Glutamatergic neuron (in vitro differentiated cells): ENCODE results near the gene IRF2. TPM values are rescaled to one million over a fixed set of nuclear protein-coding genes. Genes with fewer than 3 reads are reported as not detected.

ENCODE experiments used
- DNase-seq: peaks from one replicate; pipeline ENCODE4 v3.0.0; 2022
- H3K27ac Mint-ChIP-seq: one replicate; pipeline ENCODE4 v1.8.0; 2020; ENCODE audit warnings: mild to moderate bottlenecking, mixed read lengths, inconsistent platforms; ENCODE audit not compliant: unreplicated experiment
- H3K27me3 Mint-ChIP-seq: one replicate; pipeline ENCODE4 v1.8.0; 2020; ENCODE audit warnings: mild to moderate bottlenecking, moderate library complexity, mixed read lengths, inconsistent platforms; ENCODE audit not compliant: unreplicated experiment
- H3K36me3 Mint-ChIP-seq: one replicate; pipeline ENCODE4 v1.8.0; 2020; ENCODE audit warnings: mild to moderate bottlenecking, mixed read lengths, inconsistent platforms; ENCODE audit not compliant: unreplicated experiment
- H3K4me1 Mint-ChIP-seq: one replicate; pipeline ENCODE4 v1.8.0; 2020; ENCODE audit warnings: mild to moderate bottlenecking, low read depth, mixed read lengths, inconsistent platforms; ENCODE audit not compliant: unreplicated experiment
- H3K4me3 Mint-ChIP-seq: one replicate; pipeline ENCODE4 v1.8.0; 2020; ENCODE audit warnings: mild to moderate bottlenecking, mixed read lengths, inconsistent platforms; ENCODE audit not compliant: unreplicated experiment
- H3K9me3 Mint-ChIP-seq: one replicate; pipeline ENCODE4 v1.8.0; 2020; ENCODE audit warnings: mild to moderate bottlenecking, moderate library complexity, mixed read lengths, inconsistent platforms; ENCODE audit not compliant: unreplicated experiment
- total RNA-seq: library from RNA; stranded (reverse); fragmentation: NEBNext Ultra II Directional; extraction: Animal tissue kit (Norgen Biotek cat#: 25700); gene quantifications from one replicate; pipeline ENCODE4 v1.2.1, GENCODE V29; 2021; ENCODE audit not compliant: unreplicated experiment
- TF ChIP-seq, protein P1 (sequence below): fragments of 200-600 bp; sonication (generic); IDR thresholded peaks from one replicate; pipeline ENCODE4 v1.5.0; 2021; ENCODE audit not compliant: partially characterized antibody, unreplicated experiment

The IRF2 gene
- total RNA-seq, 1 donor from 2014 or later, result 7.4 TPM

DNA sequence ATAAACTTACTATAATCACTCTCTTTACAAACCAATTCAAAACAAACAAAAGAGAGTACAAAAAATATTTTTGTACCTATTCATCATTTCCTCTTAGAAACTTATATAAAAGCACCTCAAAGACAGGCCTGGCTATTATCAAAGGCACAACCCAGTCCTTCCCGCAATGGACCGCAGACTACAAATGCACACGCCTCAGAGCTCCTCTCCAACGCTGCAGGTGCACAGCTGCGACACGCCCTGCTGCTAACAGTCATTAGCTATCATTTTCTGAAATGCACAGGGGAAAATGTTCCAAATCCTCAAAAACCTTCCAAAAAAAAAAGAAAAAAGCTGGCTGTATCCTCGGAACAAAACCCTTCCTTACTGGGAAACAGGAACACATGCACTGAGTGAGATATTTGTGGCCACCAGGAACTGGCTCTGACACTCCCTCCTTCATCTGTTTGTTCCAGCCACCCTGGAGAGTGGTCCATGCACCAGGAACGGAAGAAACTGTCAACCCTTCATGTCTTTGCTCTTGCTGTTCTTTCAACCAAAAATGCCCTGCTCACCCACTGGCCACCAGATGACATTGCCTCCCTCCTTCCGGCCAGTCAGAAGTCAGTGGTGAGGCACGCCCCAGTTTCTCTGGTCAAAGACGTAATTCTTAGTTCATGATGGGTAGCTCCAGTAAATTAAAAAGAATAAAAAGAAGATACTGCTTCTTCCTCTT is 16.7 kb downstream of the IRF2 start:
- Mint-ChIP-seq H3K27me3 (no peaks in the 10 kb centered on the region), H3K36me3 (peaks cover 3% of the 10 kb centered on the region), H3K4me3 (no peak overlapping the region), H3K4me1 (peaks cover 5% of the 10 kb centered on the region), H3K27ac (no peak overlapping the region), H3K9me3 (peaks cover 3% of the 10 kb centered on the region)
- DNase-seq, result no peak
- TF ChIP-seq, protein P1, sequence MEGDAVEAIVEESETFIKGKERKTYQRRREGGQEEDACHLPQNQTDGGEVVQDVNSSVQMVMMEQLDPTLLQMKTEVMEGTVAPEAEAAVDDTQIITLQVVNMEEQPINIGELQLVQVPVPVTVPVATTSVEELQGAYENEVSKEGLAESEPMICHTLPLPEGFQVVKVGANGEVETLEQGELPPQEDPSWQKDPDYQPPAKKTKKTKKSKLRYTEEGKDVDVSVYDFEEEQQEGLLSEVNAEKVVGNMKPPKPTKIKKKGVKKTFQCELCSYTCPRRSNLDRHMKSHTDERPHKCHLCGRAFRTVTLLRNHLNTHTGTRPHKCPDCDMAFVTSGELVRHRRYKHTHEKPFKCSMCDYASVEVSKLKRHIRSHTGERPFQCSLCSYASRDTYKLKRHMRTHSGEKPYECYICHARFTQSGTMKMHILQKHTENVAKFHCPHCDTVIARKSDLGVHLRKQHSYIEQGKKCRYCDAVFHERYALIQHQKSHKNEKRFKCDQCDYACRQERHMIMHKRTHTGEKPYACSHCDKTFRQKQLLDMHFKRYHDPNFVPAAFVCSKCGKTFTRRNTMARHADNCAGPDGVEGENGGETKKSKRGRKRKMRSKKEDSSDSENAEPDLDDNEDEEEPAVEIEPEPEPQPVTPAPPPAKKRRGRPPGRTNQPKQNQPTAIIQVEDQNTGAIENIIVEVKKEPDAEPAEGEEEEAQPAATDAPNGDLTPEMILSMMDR, result no peak

DNA sequence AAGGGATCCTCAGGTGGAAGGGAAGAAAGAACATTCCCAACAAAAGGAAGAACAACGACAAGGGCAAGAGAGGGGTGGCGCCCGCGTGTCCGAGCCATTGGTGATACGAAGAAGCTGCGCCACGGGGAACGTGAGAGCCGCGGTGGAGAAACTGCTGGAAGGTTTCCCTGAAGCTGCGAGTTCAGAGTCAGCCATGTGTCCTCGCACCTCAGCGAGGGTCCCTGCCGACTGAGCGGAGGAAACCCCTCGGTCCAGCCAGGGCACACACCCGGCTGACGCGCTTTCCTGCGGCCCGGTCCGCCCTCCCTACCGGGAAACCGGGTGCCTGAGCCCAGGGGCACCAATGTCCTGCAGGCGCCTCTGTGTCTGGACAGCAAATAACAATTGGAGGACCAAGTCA is 18.0 kb downstream of the IRF2 start:
- Mint-ChIP-seq H3K27me3 (no peaks in the 10 kb centered on the region), H3K27ac (no peak overlapping the region), H3K4me1 (peaks cover 11% of the 10 kb centered on the region), H3K36me3 (peaks cover 3% of the 10 kb centered on the region), H3K4me3 (no peak overlapping the region), H3K9me3 (peaks cover 3% of the 10 kb centered on the region)
- DNase-seq, result no peak
- TF ChIP-seq, protein P1, result no peak

DNA sequence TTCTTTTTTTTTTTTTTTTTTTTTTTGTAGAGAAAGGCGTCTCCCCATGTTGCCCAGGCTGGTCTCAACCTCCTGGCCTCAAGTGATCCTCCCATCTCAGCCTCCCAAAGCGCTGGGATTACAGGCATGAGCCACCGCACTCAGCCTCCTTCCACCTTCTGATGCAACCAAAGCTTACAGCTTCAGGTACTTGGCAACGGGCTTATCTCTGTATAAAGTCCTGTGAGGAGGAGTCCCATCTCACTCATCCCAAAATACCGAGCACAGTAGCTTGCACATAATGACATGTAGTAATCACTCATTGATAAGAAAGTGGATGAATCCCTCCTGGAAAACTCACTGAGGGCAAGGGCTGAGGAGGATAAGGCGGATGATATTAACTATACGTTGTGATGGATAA is 19.1 kb downstream of the IRF2 start:
- peaks cover 3% of the 10 kb centered on the region for H3K9me3 Mint-ChIP-seq
- DNase-seq, result no peak
- no peak overlapping the region for H3K4me3 Mint-ChIP-seq
- H3K4me1 Mint-ChIP-seq, result peaks cover 13% of the 10 kb centered on the region
- no peak overlapping the region for H3K27ac Mint-ChIP-seq
- peaks cover 3% of the 10 kb centered on the region for H3K36me3 Mint-ChIP-seq
- H3K27me3 Mint-ChIP-seq, result no peaks in the 10 kb centered on the region
- TF ChIP-seq, protein P1, result no peak

DNA sequence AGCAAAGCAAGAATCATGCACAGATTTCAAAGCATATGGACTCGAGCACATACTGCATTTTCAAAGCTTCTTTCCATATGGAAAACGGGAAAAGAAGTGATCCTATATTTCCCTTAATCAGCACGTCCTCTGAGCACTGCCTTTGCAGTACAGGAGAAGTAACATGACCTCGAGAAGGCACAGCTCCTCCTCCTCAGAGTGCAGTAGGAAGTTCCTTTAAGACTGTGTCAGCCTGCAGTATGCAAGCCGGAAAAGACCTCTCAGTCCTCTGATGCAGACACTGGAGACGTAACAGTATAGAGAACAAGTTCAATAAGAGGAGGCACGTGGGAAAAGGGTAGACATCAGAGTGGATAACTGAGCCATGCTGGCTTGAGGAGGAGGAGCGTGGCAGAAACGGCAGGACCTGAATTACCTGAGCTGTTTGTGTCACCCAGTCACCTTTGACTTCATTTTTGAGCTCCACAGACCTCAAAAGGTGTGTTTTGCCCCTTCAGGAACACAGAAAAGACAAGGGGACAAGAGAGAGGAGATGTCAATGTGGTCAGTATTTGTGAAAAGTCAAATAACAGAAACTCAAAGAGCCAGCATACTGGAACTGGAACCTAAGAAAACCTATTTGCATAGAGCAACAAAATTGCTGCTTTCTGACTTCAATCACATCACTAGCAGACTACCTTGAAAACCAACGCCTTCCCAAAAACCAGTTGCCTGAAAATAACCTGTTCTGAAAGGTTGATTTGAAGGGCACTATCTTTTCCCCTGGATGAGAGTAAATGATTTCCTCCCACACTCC is 20.8 kb downstream of the IRF2 start:
- Mint-ChIP-seq H3K36me3 (peaks cover 3% of the 10 kb centered on the region), H3K4me3 (no peak overlapping the region), H3K27ac (no peak overlapping the region), H3K4me1 (peaks cover 13% of the 10 kb centered on the region), H3K9me3 (peaks cover 3% of the 10 kb centered on the region), H3K27me3 (peaks cover 6% of the 10 kb centered on the region)
- no peak for DNase-seq
- TF ChIP-seq, protein P1, result no peak

DNA sequence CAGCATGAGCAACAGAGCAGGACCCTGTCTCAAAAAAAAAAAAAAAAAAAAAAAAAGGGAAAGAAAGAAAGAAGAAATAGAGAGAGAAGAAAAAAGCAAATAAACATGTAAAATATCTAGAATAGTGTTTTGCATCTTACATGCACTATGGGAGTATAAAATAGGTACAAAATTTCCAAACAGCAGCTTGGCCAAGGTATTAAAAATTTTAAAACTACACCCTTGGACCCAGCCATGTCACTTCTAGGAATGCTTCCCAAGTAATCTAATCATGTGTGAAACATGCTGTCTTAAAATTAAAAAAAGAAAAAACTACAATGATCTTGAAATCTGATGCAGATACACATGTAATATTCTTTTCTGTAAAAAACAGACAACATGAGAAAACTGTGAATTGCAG is 21.6 kb downstream of the IRF2 start:
- Mint-ChIP-seq H3K4me1 (peaks cover 13% of the 10 kb centered on the region), H3K4me3 (no peak overlapping the region), H3K36me3 (peaks cover 3% of the 10 kb centered on the region)

More for the DNA sequence above, 21.6 kb downstream of the IRF2 start:
- Mint-ChIP-seq H3K9me3 (peaks cover 3% of the 10 kb centered on the region), H3K27ac (no peak overlapping the region), H3K27me3 (peaks cover 6% of the 10 kb centered on the region)
- TF ChIP-seq, protein P1, result no peak
- no peak for DNase-seq
